DMS153 (cell line): Measurements from ENCODE around the gene PLXND1.
"Not testable (repeated sequence)": the region's sequence is repeated elsewhere in the genome, so short reads cannot be mapped to it uniquely, and the experiment has no call there.

Experiments
- DNase-seq: peaks from one replicate; lab custom pipeline; 2025; lab: John Stamatoyannopoulos, UW

Gene PLXND1

DNA sequence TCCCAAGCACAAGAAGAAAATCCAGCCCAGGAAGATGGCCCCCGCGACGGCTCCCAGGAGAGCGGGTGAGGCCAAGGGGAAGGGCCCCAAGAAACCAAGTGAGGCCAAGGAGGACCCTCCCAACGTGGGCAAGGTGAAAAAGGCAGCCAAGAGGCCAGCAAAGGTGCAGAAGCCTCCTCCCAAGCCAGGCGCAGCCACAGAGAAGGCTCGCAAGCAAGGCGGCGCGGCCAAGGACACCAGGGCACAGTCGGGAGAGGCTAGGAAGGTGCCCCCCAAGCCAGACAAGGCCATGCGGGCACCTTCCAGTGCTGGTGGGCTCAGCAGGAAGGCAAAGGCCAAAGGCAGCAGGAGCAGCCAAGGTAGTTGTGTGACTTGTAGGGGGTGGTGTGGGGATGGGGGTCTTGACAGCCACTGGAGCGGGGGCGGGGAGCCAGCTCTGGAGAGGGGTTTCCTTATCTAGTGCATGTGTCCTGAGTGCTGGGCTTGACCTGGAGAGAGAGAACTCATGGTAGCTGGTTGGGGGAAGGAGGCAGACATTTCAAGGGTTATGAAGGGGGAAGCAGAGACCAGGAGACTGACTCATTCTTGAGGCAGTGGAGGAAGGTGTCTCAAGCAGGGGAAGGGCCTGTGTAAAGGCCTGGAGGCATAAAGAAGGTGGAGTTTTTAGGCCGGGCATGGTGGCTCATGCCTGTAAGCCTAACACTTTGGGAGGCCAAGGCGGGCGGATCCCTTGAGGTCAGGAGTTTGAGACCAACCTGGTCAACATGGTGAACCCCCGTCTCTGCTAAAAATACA lies 57.3 kb downstream of the PLXND1 start:
- no peak for DNase-seq

DNA sequence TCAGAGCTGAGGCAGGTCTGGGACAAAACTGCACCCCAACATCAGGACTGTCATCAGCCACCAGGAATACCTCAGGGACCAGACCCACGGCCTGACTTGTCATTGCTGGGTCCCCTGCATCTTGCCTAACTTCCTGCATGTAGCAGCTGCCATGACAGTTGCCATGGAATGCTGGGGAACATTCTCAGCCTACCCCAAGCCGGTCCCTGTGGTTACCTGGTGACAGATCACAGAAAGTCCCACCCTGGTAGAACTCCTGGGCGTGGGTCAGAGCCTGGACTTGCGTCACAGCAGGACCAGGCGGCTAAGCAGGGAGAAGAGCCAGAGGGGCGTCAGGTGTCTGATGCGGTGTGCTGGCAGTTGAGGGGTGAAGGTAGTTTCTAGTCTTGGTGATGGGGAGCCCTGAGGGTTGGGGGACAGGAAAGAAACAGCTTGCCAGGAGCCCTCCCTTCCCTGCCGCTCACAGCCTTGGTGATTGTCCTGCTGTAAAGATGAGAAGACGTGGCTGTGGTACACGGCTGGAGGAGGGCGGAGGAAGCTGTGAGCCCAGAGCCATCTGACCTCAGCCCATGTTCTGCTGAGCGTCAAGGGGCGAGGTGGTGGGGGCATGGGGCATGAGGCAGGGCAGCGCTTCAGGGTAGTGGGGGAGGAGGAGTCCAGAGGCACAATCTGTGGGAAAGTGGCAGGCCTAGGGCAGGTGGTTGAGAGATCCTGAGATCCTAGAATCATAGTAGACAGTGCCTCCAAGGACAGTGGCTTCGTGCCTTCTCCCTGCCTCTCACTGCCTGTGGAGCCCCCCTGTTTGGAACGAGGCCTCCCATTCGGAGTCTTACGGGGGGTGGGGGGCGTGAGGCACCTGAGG lies 58.1 kb downstream of the PLXND1 start:
- no peak for DNase-seq

DNA sequence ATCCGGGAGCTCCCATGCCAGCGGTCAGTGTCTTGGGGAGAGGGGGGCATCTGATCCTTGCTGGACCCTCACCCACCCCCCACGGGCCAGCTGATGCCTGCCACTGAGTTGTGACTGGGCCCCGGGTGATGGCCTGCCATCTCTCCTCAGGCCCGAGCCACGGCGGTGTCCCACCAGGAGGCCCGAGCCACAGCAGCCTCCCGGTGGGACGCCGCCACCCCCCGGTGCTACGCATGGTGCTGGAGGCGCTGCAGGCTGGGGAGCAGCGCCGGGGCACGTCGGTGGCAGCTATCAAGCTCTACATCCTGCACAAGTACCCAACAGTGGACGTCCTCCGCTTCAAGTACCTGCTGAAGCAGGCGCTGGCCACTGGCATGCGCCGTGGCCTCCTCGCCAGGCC lies 59.2 kb downstream of the PLXND1 start:
- DNase-seq: no peak

- DNase-seq: not testable (repeated sequence)
Observed at GRCh38 chr3:129545951-129546350, 60.5 kb downstream of the PLXND1 start.

- no peak for DNase-seq
Observed at GRCh38 chr3:129543999-129544398, 62.5 kb downstream of the PLXND1 start.

DNA sequence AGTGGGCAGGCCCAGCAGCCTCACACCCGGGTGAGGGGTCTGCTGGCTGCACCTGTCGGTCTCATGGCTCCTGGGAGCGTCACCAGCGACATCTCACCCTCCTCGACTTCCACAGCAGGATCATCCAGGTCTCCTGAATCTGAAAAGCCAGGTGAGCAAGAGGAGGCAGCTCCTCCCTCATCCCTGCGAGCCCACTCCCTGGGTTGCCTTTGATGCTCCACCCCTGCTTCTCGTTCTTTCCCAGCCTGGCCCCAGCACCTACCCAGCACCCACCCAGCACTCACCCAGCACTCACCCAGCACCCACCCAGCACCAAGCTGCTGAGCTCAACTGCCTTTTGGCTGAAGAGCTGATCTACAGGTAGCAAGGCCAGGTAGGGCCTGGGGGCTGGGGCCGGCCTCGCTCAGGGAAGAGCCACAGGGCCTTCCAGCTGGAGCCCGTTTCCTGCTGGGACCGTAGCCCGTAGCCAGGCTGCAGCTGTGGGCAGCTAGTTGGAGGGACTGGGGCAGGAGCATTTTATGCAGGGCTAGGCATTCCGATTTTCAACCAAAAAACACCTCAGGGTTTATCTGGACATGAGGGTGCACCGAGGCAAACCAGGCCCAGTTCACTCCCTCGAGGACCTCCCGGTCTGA lies 63.2 kb downstream of the PLXND1 start, which contains the start of gene H1-8:
TSS of gene H1-8 (plus strand) at position 20 of the 635 bp plus-strand sequence. CDS start at position 64, 44 bp downstream.
- no peak for DNase-seq

GRCh38 chr3:129542747-129543146 lies 63.7 kb downstream of the PLXND1 start:
- DNase-seq: no peak

DNA sequence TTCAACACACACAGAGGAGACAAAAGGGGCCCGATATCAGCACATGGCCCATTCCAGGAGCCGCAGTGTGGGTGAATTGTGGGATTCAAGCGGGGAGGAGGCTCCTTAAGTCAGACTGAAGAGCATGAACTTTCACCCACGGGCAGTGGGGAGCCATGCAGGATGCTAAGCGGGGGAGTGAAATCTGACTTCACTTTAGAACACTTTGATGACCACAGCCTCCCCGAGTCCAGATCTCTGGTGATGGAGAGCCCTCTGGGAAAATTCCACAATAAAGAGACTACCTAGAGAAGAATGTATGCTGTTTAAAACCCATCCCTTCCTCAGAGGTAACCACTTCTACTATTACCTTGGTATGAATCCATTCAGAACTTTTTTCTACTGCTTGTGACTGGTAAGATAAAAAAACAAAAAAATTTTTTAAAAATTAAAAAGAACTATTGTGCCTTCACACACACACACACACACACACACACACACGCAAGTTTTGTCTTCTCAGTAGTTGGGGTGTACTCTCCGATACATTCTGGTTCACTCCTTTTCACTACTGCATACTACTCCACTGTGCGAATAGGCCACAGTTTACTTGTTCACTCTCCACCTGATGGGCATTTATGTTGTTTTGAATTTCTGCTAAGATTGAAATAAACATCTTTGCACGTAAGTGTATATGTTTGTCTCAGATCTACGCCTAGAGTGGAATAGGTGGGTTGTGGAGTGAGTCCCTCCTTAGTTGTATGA lies 65.5 kb downstream of the PLXND1 start:
- DNase-seq: no peak

GRCh38 chr3:129539206-129539605 lies 67.3 kb downstream of the PLXND1 start:
- DNase-seq: no peak

DNA sequence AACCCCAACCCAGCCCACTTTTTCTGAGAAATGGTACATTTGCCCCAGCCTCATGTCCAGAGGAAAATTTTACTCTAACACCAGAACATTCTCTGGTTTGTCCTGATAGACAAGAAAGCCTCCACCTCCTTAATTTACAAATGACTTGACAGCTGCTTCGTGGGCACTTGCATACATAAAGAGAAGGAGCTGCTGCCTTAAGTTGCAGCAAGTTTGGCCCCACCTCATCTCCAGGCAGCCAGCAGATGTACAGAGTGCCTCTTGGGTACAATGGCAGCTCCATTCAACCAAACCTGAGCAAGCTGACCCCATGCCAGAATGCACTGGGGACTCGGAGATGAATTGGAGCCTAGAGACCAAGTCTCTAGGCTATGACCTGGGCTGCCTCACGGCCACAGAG lies 69.7 kb downstream of the PLXND1 start:
- no peak for DNase-seq

- DNase-seq: no peak
Observed at GRCh38 chr3:129536374-129536667, 70.2 kb downstream of the PLXND1 start.

DNA sequence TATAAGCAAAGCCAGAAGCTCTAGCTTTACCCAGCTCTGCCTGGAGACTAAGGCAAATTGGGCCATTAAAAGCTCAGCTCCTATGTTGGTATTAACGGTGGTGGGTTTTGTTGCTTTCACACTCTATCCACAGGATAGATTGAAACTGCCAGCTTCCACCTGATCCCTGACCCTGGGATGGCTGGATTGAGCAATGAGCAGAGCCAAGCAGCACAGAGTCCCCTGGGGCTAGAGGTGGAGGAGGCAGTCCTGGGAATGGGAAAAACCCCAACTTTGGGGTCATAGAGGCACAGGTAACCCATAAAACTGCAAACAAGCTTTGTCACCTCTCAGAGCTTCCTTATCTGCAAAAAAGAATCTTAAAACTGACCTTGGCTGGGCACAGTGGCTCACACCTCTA lies 71.4 kb downstream of the PLXND1 start:
- no peak for DNase-seq

DNA sequence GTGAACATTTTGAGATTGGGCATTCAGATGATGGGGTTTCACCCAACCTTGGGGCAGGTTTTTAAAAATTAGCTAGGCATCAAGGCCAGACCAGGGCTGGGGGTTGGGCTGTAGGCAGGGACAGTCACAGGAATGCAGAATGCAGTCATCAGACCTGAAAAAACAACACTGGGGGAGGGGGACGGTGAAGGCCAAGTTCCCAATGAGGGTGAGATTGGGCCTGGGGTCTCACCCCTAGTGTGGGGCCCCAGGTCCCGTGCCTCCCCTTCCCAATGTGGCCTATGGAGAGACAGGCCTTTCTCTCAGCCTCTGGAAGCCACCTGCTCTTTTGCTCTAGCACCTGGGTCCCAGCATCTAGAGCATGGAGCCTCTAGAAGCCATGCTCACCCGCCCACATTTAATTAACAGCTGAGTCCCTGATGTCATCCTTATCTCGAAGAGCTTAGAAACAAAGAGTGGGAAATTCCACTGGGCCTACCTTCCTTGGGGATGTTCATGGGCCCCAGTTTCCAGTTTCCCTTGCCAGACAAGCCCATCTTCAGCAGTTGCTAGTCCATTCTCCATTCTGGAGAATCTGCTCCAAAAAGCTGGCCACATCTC lies 71.9 kb downstream of the PLXND1 start:
- DNase-seq: no peak

DNA sequence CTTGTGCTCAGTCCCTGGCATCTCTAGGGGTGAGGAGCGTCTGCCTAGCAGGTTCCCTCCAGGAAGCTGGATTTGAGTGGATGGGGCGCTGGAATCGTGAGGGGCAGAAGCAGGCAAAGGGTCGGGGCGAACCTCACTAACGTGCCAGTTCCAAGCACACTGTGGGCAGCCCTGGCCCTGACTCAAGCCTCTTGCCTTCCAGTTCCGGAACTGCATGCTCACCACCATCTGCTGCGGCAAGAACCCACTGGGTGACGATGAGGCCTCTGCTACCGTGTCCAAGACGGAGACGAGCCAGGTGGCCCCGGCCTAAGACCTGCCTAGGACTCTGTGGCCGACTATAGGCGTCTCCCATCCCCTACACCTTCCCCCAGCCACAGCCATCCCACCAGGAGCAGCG lies 73.1 kb downstream of the PLXND1 start:
- no peak for DNase-seq

DNA sequence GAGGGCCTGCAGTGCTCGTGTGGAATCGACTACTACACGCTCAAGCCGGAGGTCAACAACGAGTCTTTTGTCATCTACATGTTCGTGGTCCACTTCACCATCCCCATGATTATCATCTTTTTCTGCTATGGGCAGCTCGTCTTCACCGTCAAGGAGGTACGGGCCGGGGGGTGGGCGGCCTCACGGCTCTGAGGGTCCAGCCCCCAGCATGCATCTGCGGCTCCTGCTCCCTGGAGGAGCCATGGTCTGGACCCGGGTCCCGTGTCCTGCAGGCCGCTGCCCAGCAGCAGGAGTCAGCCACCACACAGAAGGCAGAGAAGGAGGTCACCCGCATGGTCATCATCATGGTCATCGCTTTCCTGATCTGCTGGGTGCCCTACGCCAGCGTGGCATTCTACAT lies 74.2 kb downstream of the PLXND1 start:
- DNase-seq: no peak

DNA sequence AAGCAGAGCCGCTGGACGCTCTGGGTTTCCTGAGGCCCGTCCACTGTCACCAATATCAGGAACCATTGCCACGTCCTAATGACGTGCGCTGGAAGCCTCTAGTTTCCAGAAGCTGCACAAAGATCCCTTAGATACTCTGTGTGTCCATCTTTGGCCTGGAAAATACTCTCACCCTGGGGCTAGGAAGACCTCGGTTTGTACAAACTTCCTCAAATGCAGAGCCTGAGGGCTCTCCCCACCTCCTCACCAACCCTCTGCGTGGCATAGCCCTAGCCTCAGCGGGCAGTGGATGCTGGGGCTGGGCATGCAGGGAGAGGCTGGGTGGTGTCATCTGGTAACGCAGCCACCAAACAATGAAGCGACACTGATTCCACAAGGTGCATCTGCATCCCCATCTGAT lies 74.8 kb downstream of the PLXND1 start:
- no peak for DNase-seq

- DNase-seq: no peak
Observed at GRCh38 chr3:129530821-129531220, 75.7 kb downstream of the PLXND1 start.

- DNase-seq: no peak
Observed at GRCh38 chr3:129530251-129530791, 76.2 kb downstream of the PLXND1 start.

DNA sequence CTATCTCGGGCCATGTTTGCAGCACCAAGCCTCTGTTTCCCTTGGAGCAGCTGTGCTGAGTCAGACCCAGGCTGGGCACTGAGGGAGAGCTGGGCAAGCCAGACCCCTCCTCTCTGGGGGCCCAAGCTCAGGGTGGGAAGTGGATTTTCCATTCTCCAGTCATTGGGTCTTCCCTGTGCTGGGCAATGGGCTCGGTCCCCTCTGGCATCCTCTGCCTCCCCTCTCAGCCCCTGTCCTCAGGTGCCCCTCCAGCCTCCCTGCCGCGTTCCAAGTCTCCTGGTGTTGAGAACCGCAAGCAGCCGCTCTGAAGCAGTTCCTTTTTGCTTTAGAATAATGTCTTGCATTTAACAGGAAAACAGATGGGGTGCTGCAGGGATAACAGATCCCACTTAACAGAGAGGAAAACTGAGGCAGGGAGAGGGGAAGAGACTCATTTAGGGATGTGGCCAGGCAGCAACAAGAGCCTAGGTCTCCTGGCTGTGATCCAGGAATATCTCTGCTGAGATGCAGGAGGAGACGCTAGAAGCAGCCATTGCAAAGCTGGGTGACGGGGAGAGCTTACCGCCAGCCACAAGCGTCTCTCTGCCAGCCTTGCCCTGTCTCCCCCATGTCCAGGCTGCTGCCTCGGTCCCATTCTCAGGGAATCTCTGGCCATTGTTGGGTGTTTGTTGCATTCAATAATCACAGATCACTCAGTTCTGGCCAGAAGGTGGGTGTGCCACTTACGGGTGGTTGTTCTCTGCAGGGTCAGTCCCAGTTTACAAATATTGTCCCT lies 76.9 kb downstream of the PLXND1 start:
- DNase-seq: no peak

DNA sequence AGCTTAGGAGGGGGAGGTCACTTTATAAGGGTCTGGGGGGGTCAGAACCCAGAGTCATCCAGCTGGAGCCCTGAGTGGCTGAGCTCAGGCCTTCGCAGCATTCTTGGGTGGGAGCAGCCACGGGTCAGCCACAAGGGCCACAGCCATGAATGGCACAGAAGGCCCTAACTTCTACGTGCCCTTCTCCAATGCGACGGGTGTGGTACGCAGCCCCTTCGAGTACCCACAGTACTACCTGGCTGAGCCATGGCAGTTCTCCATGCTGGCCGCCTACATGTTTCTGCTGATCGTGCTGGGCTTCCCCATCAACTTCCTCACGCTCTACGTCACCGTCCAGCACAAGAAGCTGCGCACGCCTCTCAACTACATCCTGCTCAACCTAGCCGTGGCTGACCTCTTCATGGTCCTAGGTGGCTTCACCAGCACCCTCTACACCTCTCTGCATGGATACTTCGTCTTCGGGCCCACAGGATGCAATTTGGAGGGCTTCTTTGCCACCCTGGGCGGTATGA lies 77.8 kb downstream of the PLXND1 start, which contains the start of gene RHO:
TSS of gene RHO (plus strand) at position 51 of the 512 bp plus-strand sequence. CDS start at position 146, 95 bp downstream.
- no peak for DNase-seq
